Thyroid gland (tissue), 4 donors: Measurements from ENCODE around the gene TATDN2. TPM values are rescaled to one million over a fixed set of nuclear protein-coding genes. Genes with fewer than 3 reads are reported as not detected.

Source experiments
- DNase-seq, 2 donors: peaks; one replicate each; pipeline ENCODE4 v3.0.0-alpha.2; 2019
- H3K27ac ChIP-seq, 3 donors: fragments of 200-600 bp; sonication (generic); 1 replicate in 2 of 3; 2 replicates in 1 of 3; pipeline ENCODE4 v1.5.1; 2016 to 2019; ENCODE audit warnings: mild to moderate bottlenecking in 1 of 3, moderate library complexity in 1 of 3
- H3K27me3 ChIP-seq: fragments of 200-600 bp; sonication (generic); one replicate; pipeline ENCODE4 v1.5.1; 2019
- H3K36me3 ChIP-seq, 2 donors: fragments of 200-600 bp; sonication (generic); one replicate each; pipeline ENCODE4 v1.5.1; 2016 to 2019
- H3K4me1 ChIP-seq, 2 donors: fragments of 200-600 bp; sonication (generic); one replicate each; pipeline ENCODE4 v1.5.1; 2017 to 2019
- H3K4me3 ChIP-seq, 3 donors: fragments of 200-600 bp; sonication (generic); replicated peaks in 1 of 3; 1 replicate in 2 of 3; 2 replicates in 1 of 3; pipeline ENCODE4 v1.5.1; 2016; ENCODE audit warnings: mild to moderate bottlenecking in 1 of 3
- H3K9me3 ChIP-seq: fragments of 200-600 bp; sonication (generic); one replicate; pipeline ENCODE4 v1.5.1; 2017
- POLR2A ChIP-seq, 2 donors: fragments of 450-650 bp; IDR thresholded peaks; one replicate each; pipeline ENCODE4 v1.6.1; 2017; ENCODE audit warnings: antibody characterized with exemption in 2 of 2, mild to moderate bottlenecking in 2 of 2, moderate library complexity in 1 of 2
- WGBS, 2 donors: methylation state at CpG; one replicate each; pipeline ENCODE4 v1.1.5; 2017; 5-methylcytosine and 5-hydroxymethylcytosine counted together
- intact Hi-C: fragments of 100-400 bp; cut with DNase I; formaldehyde crosslinking; loops from one replicate; pipeline ENCODE4 v1.15.1; 2023
- microRNA counts, 2 donors: library from miRNA; unstranded; fragments of <30 nt; microRNA quantifications; one replicate each; lab custom pipeline; 2016 to 2017
- microRNA-seq: library from miRNA; unstranded; fragments of <30 nt; microRNA quantifications from one replicate; pipeline ENCODE4, GENCODE V29; 2016
- small RNA-seq: library from RNA; depleted of rRNA; stranded (forward); fragments of <200 nt; gene quantifications from one replicate; pipeline ENCODE3, GENCODE V24; 2016
- total RNA-seq, 4 donors: library from RNA; depleted of rRNA; stranded (reverse); fragments of >200 nt; gene quantifications; one replicate each; pipeline ENCODE4 v1.2.3, GENCODE V29; 2016
- TF ChIP-seq, protein P1 (sequence below), 6 experiments: fragments of 200-600 bp in 3 of 6; fragments of 450-650 bp in 3 of 6; sonication (generic) in 3 of 6; IDR thresholded peaks; one replicate each; pipeline ENCODE4 v1.5.1; 2016 to 2019; ENCODE audit warnings: antibody characterized with exemption in 6 of 6, mild to moderate bottlenecking in 2 of 6, inconsistent platforms in 1 of 6, moderate library complexity in 1 of 6

Gene TATDN2
- total RNA-seq, 4 donors from 2014 or later, result 21.4 to 37.1 (median 30.1) TPM

- TF ChIP-seq POLR2A (IDR thresholded peaks at IDR 0.05), result no peak
- TF ChIP-seq, protein P1, sequence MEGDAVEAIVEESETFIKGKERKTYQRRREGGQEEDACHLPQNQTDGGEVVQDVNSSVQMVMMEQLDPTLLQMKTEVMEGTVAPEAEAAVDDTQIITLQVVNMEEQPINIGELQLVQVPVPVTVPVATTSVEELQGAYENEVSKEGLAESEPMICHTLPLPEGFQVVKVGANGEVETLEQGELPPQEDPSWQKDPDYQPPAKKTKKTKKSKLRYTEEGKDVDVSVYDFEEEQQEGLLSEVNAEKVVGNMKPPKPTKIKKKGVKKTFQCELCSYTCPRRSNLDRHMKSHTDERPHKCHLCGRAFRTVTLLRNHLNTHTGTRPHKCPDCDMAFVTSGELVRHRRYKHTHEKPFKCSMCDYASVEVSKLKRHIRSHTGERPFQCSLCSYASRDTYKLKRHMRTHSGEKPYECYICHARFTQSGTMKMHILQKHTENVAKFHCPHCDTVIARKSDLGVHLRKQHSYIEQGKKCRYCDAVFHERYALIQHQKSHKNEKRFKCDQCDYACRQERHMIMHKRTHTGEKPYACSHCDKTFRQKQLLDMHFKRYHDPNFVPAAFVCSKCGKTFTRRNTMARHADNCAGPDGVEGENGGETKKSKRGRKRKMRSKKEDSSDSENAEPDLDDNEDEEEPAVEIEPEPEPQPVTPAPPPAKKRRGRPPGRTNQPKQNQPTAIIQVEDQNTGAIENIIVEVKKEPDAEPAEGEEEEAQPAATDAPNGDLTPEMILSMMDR (IDR thresholded peaks at IDR 0.05), result no peak
- no peak for DNase-seq
- no peak overlapping the region for H3K27ac ChIP-seq
- peaks cover 3 to 12% of the 10 kb centered on the region in 2 donors for H3K36me3 ChIP-seq
- 84 to 90% methylated on average over 1 of the region's 1 CpG for WGBS, 2 donors
- intact Hi-C loops, result no loop called here
- no peaks in the 10 kb centered on the region for H3K27me3 ChIP-seq
- H3K4me1 ChIP-seq, result peaks cover 3 to 6% of the 10 kb centered on the region in 2 donors
- H3K4me3 ChIP-seq, result no peak overlapping the region
- no peaks in the 10 kb centered on the region for H3K9me3 ChIP-seq
Observed at GRCh38 chr3:10322352-10322710, 74.1 kb downstream of the TATDN2 start.

DNA sequence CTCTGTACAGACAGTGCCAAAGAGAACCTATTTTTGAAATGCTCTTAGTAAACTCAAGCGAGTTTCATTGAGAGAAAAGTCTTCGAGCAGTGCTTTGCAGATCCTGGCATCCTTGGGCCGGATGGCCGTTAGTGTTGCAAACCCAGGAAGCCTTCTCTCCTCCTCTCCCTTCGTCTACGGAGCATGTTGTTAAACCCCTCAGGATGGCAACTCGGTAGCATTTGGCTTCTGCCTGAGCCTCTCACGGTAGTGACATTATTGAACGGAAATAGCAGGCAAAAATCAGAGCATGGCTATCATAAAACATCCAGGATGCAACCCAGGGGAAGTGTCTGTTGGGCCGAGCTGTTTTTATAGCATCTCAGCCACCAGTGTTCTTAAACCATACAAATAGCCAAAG lies 79.3 kb downstream of the TATDN2 start:
- TF ChIP-seq, protein P1 (IDR thresholded peaks at IDR 0.05), result no peak
- no peak for TF ChIP-seq POLR2A (IDR thresholded peaks at IDR 0.05)
- 48 to 62% methylated on average over 10 of the region's 10 CpGs for WGBS, 2 donors
- no peaks in the 10 kb centered on the region for H3K9me3 ChIP-seq
- H3K4me3 ChIP-seq, result no peak overlapping the region
- no peaks in the 10 kb centered on the region for H3K4me1 ChIP-seq
- H3K27ac ChIP-seq, result no peak overlapping the region
- H3K27me3 ChIP-seq, result no peaks in the 10 kb centered on the region
- intact Hi-C loops, result no loop called here
- no peaks in the 10 kb centered on the region for H3K36me3 ChIP-seq
- DNase-seq, result no peak

GRCh38 chr3:10328460-10329071 lies 80.3 kb downstream of the TATDN2 start:
- no peak for DNase-seq
- H3K27me3 ChIP-seq, result no peaks in the 10 kb centered on the region
- intact Hi-C loops, result no loop called here
- H3K4me1 ChIP-seq, result no peaks in the 10 kb centered on the region
- H3K4me3 ChIP-seq, result no peak overlapping the region
- H3K27ac ChIP-seq, result no peak overlapping the region
- no peaks in the 10 kb centered on the region for H3K36me3 ChIP-seq
- 35 to 36% methylated on average over 24 to 30 of the region's 31 CpGs for WGBS, 2 donors
- TF ChIP-seq, protein P1 (IDR thresholded peaks at IDR 0.05), result no peak
- TF ChIP-seq POLR2A (IDR thresholded peaks at IDR 0.05), result no peak
- H3K9me3 ChIP-seq, result no peaks in the 10 kb centered on the region

DNA sequence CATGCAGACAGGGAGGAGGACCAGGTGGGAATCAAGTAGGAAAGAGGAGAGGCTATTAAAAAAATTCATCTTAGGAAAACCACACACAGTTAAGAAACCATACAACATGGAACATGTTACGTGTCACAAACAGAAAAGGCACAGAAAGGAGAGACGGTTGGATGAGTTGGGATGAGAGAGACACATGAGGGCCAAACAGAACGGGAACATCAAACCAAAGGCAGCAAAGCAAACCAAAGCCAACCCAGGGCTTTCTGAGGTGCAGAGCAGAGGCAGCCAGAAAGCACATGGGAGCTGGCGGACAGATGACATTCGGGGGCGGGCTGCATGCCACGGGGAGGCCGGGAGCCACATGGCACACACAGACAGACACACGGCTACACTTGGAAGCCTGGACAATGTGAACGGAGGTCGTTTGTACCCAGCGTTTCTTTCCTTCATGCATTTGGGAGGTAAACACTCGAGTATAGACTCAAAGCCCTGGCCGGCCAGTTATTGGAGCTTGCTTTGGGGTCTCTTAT lies 81.3 kb downstream of the TATDN2 start:
- H3K4me3 ChIP-seq, result no peak overlapping the region
- DNase-seq, result no peak
- TF ChIP-seq POLR2A (IDR thresholded peaks at IDR 0.05), result no peak
- TF ChIP-seq, protein P1 (IDR thresholded peaks at IDR 0.05), result no peak
- intact Hi-C loops, result no loop called here
- no peaks in the 10 kb centered on the region for H3K27me3 ChIP-seq
- no peaks in the 10 kb centered on the region for H3K4me1 ChIP-seq
- WGBS, 2 donors, result 73 to 74% methylated on average over 14 of the region's 14 CpGs
- H3K27ac ChIP-seq, result no peak overlapping the region
- no peaks in the 10 kb centered on the region for H3K9me3 ChIP-seq
- no peaks in the 10 kb centered on the region for H3K36me3 ChIP-seq

- WGBS, 2 donors, result 61 to 73% methylated on average over 12 of the region's 12 CpGs
- TF ChIP-seq, protein P1 (IDR thresholded peaks at IDR 0.05), result no peak
- TF ChIP-seq POLR2A (IDR thresholded peaks at IDR 0.05), result no peak
- H3K27ac ChIP-seq, result no peak overlapping the region
- DNase-seq, result no peak
- no peaks in the 10 kb centered on the region for H3K4me1 ChIP-seq
- intact Hi-C loops, result no loop called here
- H3K4me3 ChIP-seq, result no peak overlapping the region
- H3K27me3 ChIP-seq, result no peaks in the 10 kb centered on the region
- H3K36me3 ChIP-seq, result no peaks in the 10 kb centered on the region
- H3K9me3 ChIP-seq, result no peaks in the 10 kb centered on the region
Observed at GRCh38 chr3:10330319-10330718, 82.1 kb downstream of the TATDN2 start.

MicroRNA genes within 50 kb of the gene (microRNA counts, 767-probe panel; counts per million panel counts)
- 0 counts per million in 2 donors for microRNA hsa-miR-378b (lab: Ali Mortazavi, UCI)

Small RNAs within 50 kb of the gene (microRNA-seq; reads per million reads assigned to microRNA genes)
- gene MIR378B, result not detected

Small RNAs within 50 kb of the gene (small RNA-seq; reads per million reads assigned to genes)
- not detected for gene MIR378B
- not detected for gene RF02126

Other genes starting within 250 kb of the TATDN2 start
- gene FANCD2, start 222.0 kb upstream of the TATDN2 start, total RNA-seq, result 1 to 10 TPM; 2.0 to 7.9 (median 4.4) TPM
- not detected for gene FANCD2OS, start 140.2 kb upstream of the TATDN2 start, total RNA-seq
- 100 to 1,000 TPM in 2 of 4 donors, 10 to 100 TPM in 2; 80.6 to 158 (median 108) TPM for gene BRK1, start 132.8 kb upstream of the TATDN2 start, total RNA-seq
- gene VHL, start 106.7 kb upstream of the TATDN2 start, total RNA-seq, result 10 to 100 TPM; 55.0 to 60.1 (median 58.5) TPM
- gene IRAK2, start 83.5 kb upstream of the TATDN2 start, total RNA-seq, result 1 to 10 TPM; 5.0 to 9.1 (median 7.4) TPM
- gene GHRL, start 44.5 kb downstream of the TATDN2 start, total RNA-seq, result 1 to 10 TPM in 2 of 4 donors, under 1 TPM in 1, not detected in 1; 0.56 to 1.2 (median 1.1) TPM
- gene SEC13, start 72.7 kb downstream of the TATDN2 start, total RNA-seq, result 100 to 1,000 TPM in 3 of 4 donors, 10 to 100 TPM in 1; 93.3 to 156 (median 136) TPM